ENCODE data around the gene KIAA1217.
"Not testable (repeated sequence)": the region's sequence is repeated elsewhere in the genome, so short reads cannot be mapped to it uniquely, and the experiment has no call there.

The KIAA1217 gene

GRCh38 chr10:24465891-24466818 is 257.2 kb downstream of the KIAA1217 start:
- DNase-seq (ENCODE audit: low spot score) = no peak

DNA sequence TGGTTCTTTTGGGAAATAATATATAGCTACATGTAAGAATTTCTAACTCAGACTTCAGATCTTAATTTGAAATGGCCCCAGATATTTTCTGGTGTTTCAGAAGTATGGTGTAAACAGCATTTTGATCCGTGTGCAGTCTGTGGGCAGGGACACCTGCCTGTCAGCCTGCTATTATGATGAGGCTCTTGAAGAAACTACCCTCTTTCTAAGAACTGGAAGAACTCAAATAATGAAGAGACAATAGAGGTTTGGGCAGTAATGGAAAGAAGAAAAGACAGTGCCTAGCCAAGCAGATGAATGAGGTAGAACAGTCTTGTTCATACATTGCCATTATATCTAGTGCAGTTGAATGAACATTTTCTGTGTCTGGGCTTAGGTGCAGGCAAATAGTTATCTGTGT is 258.2 kb downstream of the KIAA1217 start:
- no peak for DNase-seq (ENCODE audit: low spot score)

DNA sequence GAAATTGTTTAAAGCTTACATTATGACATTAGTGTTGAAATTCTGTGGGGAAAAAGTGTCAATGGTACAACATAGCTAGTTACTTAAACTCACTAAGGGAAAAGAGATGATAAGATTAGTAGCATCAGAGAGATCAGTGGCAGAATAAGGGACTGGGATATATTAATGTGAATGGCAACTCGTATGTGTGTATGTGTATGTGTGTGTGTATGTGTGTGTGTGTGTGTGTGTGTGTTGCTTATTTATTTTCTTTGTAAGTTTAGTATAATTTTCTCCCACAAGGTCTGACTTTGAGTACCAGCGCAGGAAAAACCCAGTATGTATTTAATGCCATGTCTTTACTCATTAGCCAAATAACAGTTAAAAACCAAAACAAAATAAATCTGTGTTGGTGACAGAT is 258.7 kb downstream of the KIAA1217 start:
- DNase-seq (ENCODE audit: low spot score) = no peak

DNA sequence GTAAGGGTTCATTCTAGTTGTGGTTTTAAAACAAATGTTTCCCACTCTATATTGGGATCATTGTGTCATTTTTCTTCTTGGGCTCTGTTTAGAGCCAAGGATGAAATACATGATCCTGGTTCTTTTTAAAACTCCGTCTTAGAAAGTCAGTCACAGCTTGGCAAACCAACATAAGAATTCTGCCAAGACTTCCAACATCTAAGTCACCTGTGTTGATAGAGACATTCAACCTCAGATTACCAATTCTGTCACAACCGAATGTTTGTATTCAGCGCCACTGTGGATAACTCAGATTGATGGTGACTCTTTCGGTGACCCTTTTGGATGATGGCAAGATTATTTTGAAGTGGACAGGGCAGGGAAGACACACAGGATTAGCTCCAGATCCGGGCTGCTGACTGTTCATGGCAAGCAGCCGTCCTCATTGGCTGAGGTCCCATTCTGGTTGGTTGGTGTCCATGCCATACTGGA is 259.4 kb downstream of the KIAA1217 start:
- DNase-seq (ENCODE audit: low spot score) = no peak

DNA sequence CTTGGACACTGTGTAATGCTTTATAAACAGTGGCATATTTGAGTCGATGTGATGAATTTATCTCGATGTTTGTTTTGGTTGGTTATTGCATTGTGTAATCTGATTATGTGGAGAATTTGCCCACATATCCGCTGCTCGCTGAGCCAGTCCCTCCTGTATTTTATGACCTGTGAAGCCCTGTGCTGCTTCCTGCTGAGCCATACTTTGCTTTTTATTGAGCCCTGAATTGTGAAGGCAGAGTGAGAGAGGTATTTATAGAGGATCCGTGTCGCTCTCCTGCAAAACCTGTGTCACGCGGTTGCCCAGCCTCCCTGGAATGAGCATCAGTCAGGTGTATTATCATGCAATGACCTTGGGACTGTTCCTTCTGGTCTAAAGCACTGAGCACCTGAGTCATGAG is 261.1 kb downstream of the KIAA1217 start:
- DNase-seq (ENCODE audit: low spot score) = no peak

DNA sequence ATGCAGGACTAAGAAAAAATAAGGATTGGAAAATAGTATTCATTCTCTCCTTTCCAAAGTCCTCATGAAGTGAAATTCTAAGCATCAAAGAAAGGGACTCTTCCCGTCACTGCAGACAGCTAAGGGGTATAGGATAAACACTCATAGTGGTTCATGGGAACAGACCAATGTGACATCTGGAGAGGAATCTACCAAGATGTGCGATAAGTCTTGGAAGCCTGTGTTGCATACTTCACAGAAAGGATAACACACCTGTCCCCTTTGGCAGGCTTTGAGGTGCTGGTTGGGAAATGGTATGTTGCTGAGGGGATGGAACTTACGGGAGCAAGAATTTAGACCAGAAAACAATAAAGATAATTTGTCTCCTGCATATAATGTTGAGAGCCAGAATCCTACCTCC is 266.7 kb downstream of the KIAA1217 start:
- no peak for DNase-seq (ENCODE audit: low spot score)

DNA sequence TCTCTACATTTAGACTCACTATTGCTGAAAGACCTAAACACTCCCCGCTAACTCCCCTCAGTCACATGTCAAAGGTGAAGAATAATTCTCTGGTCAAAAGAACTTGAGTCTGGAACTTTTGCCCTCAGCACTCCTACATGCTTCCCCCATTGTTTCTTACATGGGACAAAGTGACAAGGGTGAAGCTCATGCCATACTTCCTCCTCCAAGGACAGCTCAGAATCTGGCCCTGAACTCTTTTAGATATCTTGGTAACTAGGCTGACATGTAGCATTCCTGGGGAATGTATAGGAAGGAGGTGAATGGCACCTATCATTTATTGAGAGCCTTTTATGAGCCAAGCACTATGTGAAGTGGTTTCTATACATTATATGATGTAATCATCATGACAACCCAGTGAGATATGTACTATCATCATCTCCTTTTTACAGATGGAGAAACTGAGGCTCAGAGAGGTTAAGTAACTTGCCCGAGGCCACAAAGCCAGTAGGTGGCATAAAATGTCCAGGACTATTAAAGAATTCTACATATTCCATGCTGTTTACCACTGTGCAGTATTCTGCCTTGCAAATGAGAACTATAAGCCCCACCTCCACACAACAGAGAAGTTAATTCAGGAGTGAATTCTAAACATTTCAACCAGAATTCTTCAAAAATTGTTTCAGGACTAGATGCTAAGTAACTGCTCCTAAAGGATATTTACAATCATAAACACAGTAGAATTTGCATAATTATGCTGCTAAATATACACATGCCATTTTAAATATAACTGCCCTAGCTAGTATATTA is 268.2 kb downstream of the KIAA1217 start:
- DNase-seq (ENCODE audit: low spot score) = no peak

DNA sequence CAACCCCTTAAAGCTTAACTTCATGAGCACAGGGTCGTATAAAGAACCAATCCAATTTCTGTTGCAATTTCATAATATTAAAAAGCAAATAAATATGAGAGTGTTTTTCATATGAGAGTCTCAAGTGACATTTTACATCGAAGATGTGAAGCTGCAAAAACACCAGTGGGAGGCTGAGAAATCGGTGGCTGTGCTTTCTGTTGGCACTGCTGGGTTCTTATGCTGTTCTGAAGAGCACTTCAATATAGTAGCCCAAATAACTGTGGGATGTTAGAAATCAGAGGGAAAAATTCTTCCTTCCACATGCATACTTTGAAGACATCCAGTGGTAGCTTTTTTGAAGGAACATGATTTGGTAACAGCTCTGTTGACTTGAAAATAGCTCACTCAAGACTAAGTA is 269.0 kb downstream of the KIAA1217 start:
- DNase-seq (ENCODE audit: low spot score) = no peak

GRCh38 chr10:24479806-24480205 is 270.9 kb downstream of the KIAA1217 start:
- no peak for DNase-seq (ENCODE audit: low spot score)

GRCh38 chr10:24480447-24480846 is 271.5 kb downstream of the KIAA1217 start:
- no peak for DNase-seq (ENCODE audit: low spot score)

DNA sequence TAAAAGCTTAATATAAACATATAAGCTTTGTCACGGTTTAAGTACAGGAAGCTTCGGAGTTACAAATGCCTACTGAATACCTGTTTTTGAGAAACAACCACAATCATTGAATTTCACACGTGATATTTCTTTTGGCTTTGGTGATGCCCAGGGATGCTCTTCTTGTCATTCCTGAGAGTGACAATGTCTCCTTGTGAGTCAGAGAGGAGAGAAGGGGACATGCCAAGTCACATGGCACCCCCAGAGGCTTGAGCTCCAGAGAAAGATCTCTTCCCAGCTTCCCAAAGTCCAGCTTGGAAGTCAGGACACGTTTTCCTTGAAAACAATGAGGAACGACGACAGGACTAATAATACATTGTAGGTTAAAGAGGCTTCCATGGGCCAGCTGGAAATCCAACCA is 272.3 kb downstream of the KIAA1217 start:
- no peak for DNase-seq (ENCODE audit: low spot score)

DNA sequence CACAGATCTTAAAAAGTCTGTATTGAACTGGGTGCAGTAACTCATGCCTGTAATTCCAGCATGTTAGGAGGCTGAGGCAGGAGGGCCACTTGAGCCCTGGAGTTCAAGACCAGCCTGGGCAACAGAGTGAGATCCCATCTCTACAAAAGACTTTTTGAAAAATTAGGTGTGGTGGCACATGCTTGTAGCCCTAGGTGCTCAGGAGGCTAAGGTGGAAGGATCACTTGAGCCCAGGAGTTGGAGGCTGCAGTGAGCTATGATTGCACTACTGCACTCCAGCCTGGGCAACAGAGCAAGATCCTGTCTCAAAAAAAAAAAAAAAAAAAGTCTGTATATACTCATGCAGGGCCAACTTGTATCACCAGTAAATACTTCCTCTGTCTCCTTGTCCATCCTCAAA is 273.8 kb downstream of the KIAA1217 start:
- not testable (repeated sequence) for DNase-seq (ENCODE audit: low spot score)

DNA sequence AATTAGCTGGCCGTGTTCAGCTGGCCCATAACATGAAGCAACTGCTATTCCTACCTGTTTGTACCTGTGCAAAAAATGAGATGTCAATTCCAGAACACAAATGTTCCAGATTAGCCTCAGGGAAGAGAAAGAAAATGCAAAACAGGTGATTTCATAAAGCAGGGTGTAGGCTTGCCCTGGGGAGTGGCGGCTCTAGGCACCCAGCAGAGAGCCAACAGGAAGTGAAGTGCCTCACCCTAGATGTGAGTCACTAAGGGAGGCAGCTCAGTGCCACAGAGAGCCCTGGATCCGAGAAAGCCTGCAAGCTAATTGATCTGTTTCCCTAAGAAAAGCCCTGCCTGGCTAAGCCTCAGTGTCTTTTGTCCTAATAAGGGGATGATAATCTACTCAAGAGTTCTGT is 274.8 kb downstream of the KIAA1217 start:
- DNase-seq (ENCODE audit: low spot score) = no peak

- DNase-seq (ENCODE audit: low spot score) = no peak
These were observed 275.8 kb downstream of the KIAA1217 start for GRCh38 chr10:24484771-24485170.

GRCh38 chr10:24485304-24485703 is 276.4 kb downstream of the KIAA1217 start:
- no peak for DNase-seq (ENCODE audit: low spot score)

DNA sequence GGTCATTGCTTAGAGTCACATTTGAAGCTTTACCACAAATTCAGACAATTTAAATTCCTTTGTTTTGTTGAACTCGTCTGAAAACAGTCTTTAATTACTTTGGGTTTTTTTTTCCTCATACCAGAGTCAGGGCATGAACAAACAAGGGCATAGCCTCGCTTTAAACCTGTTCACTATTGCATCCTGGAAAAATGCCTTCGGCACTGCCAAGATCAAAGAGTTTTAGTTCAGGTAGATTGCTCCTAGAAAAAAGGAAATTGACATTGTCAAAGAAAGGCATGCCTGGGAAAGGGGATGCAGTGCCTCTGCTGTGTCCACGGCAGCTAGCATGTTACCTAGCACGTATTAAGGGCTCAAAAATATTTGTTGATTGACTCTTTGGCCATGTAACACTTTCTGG is 279.7 kb downstream of the KIAA1217 start:
- DNase-seq (ENCODE audit: low spot score) = no peak

DNA sequence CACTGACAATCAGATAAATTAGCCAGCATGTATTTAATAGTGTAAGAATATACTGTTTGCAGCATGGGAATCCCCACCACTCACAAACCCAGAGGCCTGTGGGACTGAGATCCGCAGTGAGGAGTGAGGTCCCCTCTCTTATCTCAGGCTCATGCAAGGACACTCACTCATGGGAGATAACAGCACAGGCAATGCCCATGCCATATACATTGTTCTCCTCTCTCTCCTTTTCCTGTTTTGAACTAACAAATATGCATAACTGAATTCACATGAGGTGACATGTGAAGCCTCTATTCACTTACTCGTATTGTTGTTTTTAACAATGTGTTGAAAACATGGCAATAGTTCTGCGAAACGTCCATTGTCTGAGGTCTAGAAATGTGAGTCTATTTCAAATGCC is 284.2 kb downstream of the KIAA1217 start:
- no peak for DNase-seq (ENCODE audit: low spot score)

GRCh38 chr10:24494236-24494635 is 285.3 kb downstream of the KIAA1217 start:
- no peak for DNase-seq (ENCODE audit: low spot score)

- DNase-seq (ENCODE audit: low spot score) = no peak
These were observed 285.8 kb downstream of the KIAA1217 start for GRCh38 chr10:24494777-24495176.

GRCh38 chr10:24495666-24496460 is 286.9 kb downstream of the KIAA1217 start:
- no peak for DNase-seq (ENCODE audit: low spot score)

- no peak for DNase-seq (ENCODE audit: low spot score)
These were observed 288.0 kb downstream of the KIAA1217 start for GRCh38 chr10:24496906-24497305.

DNA sequence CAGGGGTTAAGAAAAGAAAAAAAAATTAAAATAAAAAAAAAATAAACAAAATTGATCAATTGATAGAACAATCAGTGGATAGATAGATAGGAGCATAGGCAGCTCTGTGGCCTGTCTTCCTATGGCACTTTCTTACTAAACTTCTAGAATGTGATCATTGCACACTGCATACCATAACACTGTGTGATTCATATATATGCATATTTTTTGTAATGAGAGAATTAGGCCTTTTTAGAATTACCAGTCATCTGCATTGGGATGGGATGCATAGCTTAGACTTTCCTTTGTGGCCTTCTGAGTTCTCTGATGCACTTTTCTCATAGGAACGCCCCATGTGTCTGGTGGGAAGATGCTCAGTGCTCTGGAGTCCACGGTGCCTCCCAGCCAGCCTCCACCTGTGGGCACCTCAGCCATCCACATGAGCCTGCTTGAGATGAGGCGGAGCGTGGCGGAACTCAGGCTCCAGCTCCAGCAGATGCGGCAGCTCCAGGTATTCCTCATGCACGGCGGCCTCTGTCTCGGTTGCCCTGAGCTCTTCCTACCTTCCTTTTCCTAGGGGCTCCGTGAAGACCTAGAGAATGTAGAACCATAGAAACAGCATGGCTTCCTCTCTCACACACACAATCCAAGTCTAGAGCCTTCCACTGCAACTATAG is 292.2 kb downstream of the KIAA1217 start:
- no peak for DNase-seq (ENCODE audit: low spot score)

Measured in hematopoietic multipotent progenitor cell treated with erythropoietin and hydrocortisone succinate and interleukin-3 and kit ligand, for 15 days (in vitro differentiated cells).